ENCODE data around the gene GCHFR.

Gene GCHFR

DNA sequence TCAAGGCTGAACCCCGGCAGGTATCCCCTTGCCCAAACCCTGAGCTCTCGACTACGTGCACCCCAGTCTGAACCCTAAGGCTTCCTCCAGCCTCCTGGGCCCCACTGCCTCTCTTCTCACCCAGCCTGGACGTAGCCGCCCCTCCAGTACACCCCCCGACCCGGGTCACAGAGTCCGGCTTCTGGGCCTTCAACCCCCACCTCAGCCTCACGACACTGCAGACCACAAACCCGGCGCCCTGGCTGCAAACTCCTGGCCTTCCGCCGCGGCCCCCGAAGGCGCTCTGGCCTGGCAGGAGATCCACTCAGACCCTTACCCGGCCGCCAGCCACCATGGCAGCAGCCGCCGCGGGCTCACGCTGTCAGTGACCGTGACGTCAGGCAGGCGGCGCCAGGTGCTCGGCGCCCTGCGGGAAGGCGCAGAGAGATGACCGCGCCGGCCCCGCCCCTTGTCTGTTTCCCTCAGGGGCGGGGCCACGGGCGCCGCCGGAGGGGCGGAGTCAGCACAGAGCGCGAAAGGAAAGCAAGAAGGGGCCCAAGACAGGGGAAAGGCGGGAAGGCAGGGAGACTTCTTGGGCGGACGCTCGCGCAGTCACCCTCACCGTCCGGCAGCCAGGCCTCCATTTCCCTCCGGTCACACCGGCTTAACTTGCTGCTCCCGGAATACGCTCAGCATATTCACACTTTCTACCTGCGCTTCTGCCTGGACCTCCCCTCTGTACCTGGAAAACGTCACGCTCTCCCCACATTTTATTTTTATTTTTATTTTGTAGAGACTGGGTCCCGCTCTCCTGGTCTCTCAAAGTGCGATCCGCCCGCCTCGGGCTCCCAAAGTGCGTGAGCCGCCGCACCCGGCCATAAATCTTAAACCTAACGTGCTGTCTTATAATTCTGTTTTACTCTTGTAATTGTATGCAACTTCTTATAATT lies 8.7 kb upstream of the GCHFR start, which contains the start of gene RMDN3:
RMDN3 (minus strand) TSS at position 372 of the 929 bp plus-strand sequence. CDS start 471 bp downstream, outside the sequence.
- DNase-seq (ENCODE audit: low spot score) = peak; percentile 91

DNA sequence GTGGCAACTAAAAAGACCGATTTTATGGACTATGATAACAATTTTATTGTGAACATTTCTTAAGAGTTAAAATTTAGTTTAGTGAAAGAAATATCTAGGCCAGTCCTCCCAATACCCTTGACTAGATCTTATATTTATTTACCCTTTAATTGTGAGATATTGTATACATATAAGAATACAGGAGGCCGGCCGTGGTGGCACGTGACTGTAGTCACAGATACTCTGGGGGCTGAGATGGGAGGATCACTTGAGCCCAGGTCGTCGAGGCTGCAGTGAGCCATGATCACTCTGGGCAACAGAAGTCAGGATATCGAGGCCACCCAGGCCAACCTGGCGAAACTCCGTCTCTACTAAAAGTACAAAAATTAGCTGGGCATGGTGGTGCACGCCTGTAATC lies 8.1 kb upstream of the GCHFR start:
- DNase-seq (ENCODE audit: low spot score) = no peak

DNA sequence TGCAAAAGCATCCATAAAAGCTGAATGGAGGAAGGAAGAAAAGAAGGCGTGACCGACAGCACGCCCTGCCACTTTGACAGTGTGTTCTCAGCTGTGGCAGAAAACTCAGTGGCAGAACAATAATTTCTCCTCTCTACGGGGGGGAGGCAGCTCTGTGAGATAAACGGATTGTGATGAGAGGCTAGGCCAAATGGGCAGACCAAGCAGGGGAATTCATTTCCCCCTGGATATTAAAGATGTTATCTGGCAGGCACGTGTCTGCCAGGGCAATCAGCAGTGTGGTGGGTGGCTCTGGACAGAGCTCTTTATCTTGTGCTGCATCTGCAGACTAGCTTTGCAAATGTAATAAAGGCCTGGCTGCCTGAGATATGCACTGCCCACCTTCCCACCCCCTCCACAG lies 6.9 kb upstream of the GCHFR start:
- no peak for DNase-seq (ENCODE audit: low spot score)

DNA sequence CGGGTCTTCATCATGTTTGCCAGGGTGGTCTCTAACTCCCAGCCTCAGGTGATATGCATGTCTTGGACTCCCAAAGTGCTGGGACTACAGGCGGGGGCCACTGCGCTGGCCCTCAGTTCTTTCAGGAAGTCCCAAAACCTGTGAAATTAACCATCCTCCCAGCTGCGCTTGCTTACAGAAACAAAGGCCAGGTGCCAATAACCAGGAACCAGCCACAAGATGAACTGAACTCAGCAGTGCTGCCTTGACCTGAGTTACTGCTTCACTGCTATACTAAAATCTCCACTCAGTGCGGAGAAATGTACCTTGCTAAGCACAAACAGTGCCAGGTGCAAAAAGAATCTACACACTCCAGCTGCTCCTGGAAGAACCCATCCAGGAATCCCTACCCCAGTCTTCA lies 3.9 kb upstream of the GCHFR start:
- no peak for DNase-seq (ENCODE audit: low spot score)

DNA sequence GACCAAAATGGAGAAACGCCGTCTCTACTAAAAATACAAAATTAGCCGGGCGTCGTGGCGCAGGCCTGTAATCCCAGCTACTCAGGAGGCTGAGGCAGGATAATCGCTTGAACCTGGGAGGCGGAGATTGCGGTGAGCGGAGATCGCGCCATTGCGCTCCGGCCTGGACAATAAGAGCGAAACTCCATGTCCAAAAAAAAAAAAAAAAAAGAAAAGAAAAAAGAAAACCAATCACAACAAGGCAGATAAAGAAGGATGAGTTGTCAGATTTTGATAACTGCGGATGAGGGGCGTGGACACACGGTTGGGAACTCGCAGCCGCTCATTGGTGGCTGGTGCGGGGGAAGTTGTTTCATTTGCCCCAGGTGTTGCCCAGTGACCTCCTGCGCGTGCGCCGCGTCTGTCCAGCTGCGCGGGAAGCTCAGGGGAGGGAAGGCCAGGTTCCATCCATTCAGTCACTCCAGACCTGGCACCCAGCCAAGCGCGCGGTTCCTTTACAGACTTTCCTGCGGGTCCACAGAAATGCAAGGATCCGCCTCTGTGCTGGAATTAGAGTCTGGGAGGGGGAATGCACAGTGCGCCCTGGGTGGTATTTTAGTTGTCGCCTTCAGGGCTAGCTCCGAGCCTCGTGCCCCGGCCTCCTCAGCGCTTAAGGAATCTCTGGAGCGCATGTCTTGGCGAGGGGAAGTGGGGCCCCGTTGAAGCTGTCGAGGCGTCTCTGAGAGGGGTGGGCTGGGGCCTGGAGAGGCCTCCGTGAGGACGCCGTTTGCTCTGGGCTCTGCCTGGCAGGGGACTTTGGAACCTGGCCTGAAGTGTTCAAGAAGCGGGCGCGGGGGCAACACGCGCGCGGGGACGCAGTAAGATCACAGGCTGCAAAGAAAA lies 708 bp upstream of the GCHFR start:
- no peak for DNase-seq (ENCODE audit: low spot score)

DNA sequence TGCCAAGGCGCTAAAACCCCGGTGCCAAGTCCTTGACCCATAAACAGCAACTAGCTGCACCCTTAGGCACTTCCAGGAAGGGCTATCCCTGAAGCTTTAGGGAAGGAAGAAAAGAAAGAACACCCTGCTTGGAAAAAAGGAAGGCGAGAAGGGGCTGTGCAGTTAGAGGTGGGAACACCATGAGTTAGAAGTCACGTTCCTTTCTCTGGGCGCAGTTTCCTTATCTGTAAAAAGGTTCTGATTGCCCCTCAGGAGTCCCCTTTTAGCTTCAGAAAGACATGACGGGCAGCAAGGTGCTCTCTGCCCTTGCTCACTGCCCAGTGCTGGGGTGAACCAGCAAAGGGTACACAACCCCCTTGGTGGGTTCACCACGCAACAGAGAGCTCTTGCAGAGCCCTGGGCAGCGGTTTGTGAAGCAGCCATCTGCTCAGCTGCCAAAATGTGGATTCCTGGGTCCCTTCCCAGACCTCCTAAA lies 798 bp downstream of the GCHFR start:
- no peak for DNase-seq (ENCODE audit: low spot score)

DNA sequence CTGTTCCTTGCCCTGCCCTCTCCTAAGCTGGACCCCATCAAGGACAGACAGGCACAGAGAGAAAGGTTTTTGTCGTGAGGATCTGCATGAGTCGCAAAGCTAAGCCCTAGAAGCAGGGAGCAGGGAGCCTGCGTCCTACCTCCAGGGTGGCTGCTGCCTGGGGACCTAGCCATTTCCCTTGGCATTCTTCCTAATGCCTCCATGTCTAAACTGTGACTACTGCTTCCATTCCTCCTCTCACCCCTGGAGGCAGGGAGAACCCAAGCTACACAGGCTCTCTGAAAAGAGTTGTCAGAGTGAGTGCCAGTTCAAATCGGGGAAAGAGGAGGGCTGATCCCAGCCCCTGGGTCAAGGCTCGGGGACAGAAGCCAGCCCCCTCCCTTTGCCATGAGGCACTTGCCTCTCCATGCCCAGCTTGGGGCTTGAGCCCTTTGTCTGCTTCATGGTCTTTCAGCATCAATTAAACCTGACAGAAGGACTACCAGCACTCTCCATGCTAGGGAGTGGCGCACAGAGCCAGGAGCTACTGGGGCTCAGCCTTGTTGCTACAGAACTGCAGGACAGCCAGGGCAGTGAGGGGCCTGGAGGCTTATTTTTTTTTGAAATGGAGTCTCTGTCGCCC lies 2.4 kb downstream of the GCHFR start:
- DNase-seq (ENCODE audit: low spot score) = no peak

DNA sequence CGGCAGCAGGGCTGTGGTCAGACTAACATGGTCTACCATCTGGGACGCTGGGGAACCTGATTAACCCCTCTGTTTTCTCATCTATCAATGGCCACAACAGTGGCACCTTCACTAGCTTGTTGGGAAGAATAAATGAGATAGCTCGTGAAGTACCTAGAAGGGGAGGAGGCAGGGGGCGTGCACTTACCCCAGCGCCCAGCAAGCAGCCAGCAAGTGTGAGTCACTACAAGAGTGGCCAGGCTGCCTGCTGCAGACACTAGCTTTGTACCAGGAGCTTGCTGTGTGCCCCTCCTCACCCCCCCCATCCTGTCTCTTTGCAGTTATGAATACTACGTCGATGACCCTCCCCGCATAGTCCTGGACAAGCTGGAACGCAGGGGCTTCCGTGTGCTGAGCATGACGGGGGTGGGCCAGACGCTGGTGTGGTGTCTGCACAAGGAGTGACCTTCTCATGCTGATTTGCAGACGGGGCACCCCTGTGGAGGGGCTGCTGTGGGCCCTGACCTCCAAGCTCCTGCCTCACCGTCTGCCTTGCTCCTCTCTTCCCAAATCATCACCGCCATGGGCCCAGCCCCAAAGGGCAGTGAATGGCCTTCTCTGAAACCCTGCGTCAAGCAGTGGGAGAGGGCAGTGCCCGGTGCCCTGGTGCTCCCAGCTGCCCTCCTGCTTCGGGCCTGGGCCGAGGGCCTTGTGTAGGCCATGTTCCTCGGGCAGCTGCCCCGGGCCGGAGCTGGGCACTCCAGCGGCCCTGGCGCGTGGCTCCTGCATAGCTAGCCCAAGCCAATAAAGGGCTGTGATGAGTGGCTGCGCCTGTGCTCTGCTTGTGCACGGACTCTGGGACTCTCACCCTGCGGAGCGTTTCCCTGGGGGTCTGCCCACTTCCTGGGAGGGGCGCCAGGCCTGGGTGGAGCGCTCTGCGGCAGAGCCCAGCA lies 3.3 kb downstream of the GCHFR start:
- DNase-seq (ENCODE audit: low spot score) = no peak

DNA sequence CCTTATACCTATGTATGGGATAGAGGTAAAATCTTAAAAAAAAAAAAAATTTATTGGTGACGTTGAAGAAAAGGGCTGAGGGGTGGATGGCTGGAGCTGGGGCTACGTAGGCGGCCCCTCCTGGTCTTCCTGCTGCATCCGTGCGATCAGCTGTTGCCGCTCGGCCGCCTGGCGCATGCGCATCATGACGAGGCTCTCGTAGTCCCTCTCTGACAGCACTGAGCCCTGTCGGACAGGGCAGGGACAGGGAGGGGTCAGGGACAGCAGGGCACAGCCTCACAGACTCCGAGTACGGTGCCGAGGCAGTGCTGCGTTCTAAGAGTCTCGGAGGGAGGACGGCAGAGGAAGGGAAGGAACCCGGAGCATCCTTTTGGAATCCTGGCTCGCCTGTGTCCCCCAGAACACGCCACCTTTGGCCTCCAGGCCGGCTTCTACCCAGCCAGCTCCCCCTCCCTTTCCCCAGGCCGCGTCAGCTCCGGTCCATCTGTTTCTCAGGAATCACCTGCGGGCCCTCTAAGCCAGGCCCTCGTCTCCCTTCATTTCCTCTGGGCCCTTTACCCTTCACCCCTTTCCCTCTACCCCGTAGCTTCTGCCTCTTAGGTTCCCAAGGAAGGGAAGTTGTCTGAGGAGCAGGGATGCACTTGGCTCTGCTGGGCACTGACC lies 4.1 kb downstream of the GCHFR start:
- no peak for DNase-seq (ENCODE audit: low spot score)

DNA sequence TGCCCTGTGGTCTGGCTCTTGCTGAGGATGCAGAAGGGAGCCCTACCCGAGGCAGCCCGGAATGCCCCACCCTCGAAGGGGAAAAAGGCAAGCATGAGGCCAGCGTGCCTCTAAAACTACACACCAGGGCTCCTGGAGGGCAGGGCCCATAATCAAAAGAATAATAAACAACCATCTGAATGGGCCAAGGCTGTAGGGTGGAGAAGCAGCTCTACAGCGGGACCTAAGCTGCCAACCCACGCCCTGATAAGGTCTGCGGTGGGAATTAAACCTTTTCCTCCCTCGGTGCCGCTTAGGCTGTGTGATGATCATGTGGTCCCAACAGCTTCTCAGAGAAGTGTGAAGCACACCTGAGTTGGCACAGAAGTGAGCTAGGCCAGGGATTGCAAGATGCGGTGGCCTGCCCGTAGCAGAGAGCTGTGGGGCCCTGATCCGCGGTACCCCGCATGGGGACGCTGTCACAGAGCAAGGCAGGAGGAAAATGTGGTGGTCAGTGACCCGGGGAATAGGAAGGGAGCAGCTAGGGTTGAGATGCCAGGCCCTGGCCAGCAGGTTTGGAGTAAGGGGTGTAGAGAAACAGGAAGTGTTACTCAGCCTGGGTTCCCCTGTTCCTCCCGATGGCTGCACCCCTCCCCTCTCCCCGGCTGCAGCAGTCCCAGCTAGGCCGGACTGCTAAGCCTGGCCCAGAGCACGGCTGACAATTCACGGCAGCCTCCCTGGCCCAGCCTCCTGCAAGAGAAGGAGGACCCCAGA lies 4.8 kb downstream of the GCHFR start:
- DNase-seq (ENCODE audit: low spot score) = no peak

DNA sequence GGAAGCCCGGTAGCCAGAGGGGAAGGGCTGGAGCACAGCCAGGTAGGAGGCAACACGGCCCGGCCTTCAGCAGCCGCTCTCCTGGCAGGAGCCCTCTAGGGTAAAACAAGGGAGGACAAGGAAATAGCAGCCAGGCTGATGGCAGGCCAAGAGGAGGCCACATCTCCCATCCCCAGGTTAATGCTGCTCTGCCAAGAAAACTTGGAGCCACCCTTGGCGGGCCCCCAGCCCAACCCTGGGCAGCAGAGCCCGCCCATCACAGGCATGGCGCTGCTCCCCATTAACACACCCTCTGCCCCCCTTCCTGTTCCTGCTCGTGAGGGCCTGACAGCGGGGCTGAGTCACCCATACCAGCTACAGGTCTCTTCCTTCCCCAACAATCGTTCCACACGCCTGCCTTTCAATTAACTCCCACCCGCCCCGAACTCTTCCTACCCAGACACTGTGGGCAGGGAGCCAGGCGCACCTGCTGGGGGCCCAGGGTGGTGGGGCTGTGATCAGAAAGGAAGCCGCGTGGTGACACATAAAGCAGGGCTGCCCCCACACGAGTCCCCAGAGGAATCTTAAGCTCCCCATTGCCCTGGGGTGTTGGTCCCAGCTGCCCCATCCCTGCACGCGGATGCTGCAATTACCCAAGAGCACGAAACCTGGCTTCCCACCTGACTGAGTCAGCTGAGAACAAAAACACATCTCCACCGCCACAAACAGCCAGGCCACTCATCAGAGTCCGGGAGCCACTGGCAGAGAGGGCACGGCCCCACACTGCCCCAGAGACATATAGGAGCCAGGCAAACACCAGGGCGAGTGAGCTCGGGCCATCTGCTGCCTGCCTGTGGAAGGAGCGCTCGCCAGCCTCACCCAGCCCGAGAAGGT lies 5.6 kb downstream of the GCHFR start, which contains the start of gene C15orf62:
C15orf62 (plus strand) TSS at position 707 of the 873 bp plus-strand sequence. CDS start 516 bp downstream, outside the sequence.
- peak; percentile 19 for DNase-seq (ENCODE audit: low spot score)

DNA sequence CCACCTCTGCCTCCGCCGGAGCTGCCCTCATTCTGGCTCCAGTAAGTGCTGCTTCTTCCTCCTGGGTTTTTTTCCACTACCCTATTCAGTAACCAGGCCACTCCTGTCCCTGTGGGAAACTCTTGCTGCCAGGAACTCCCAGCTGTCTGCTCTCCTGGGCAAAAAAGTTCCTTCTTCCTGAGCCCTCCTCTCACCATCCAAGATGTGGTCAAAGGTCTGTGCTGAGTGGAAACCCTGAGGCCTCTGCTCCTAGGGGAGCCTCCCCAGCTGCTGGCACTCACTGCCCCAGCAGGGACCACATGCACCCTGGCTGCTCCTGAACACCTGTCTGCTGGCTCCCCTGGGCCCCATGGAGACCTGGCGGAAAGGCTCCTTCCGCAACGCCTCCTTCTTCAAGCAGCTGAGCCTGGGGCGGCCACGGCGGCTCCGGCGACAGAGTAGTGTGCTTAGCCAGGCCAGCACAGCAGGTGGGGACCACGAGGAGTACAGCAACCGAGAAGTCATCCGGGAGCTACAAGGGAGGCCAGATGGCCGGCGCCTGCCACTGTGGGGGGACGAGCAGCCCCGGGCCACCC lies 6.4 kb downstream of the GCHFR start:
- peak; percentile 20 for DNase-seq (ENCODE audit: low spot score)

DNA sequence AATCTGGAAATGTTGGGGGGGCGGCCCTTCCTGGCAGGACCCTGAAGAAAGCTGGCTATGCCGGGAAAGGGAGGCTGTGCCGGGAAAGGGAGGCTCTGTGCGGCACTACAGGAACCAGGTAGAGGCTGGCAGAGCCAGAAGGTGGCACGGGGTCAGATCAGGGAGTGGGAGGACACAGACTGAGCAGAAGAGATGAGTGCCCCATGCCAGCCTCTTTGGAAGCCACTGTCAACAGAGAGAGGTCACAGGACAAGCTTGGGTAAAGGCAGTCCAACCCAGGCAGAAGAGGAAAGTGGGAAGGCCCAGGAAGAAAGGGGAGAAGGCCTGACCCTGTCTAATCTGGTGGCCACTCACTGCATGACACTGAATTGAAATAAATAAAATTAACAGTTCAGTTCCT lies 7.4 kb downstream of the GCHFR start:
- DNase-seq (ENCODE audit: low spot score) = no peak

DNA sequence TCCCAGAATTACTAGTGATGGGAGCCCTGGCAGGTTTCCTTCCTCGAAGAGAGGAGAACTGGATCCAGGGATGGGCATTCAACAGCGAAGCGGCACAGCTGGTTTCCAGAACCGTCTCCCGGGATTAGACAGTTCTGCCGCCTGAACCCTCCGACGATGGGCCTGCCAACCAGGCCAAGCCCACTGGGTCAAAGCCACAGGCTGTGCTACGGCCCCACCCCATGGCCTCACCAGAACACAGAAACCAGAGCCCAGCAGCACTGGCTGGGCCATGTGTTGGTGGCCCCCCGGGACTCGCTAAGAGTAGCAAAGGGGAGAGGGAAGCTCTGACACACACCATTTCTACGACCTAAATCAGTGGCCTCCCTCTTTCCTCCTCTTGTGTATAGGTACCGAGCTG lies 8.1 kb downstream of the GCHFR start:
- no peak for DNase-seq (ENCODE audit: low spot score)

DNA sequence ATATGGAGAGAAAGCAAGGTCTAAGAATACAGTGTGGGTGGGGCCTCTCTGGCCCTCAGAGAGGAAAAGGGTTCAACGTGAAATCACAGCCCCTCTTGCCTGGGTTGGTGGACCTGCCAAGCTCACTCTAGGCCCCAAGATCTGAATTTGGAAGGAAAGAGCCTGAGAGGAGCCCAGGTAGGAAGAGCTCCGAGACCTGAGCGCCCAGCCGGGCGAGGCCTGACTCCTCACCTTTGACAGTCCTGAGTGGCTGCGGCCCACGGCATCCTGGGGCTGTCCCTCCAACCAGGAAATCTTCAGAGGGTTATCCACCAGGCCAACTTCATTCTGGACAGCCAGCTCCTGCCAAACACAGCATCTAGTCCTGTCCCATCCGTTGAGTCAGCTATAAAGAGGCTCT lies 9.6 kb downstream of the GCHFR start:
- DNase-seq (ENCODE audit: low spot score) = no peak

DNA sequence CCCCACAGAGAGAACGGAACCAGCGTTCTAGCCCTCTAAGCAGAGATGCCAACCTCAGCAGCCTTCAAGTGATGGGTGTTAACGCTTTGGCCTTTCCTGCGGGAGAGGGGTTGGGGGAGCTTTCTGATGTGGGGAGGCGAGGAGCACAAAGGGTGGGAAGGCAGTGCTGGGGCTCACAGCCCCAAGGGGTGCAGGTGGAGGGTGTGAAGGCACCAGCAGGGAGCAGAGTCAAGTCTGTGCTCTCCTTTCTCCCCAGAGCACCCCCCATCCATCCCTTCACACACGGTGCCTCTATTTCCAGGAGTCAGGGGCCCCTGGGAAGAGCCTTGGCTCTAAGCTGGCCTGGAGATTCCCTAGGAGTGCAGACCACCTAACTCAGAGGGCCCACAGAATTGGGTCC lies 10.0 kb downstream of the GCHFR start:
- no peak for DNase-seq (ENCODE audit: low spot score)

DNA sequence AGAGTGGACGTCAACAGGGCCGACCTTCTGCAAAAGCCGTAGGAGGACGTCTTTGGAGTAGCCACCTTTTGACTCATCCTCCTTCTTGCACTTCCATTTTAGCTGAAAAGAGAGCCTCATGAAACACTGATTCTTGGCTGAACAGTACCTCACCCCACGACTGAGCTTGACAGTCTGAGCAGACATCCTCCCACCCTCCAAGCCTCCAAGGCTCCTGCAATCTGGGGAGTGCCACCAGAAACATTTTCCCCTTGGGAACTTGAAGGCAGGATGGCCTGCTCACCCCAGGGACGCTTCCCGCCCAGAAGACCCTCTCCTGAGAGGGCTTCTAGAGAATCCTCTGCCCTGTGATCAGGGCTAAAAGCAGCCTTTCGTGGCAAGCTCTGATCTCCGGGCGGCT lies 11.1 kb downstream of the GCHFR start:
- no peak for DNase-seq (ENCODE audit: low spot score)

Measured in pons (tissue), 1 donor.